Stomach (tissue), 9 donors: ENCODE measurements around the gene CAMKK2. TPM values are rescaled to one million over a fixed set of nuclear protein-coding genes. Genes with fewer than 3 reads are reported as not detected.

Experiments
- DNase-seq, 2 donors: peaks; one replicate each; pipeline versions ENCODE4 v3.0.0 to v3.0.0-alpha.2; 2013 to 2019
- H3K27ac ChIP-seq, 5 donors: fragments of 200-600 bp in 4 of 5; sonication (generic) in 4 of 5; one replicate each; pipeline ENCODE4 v1.5.1; 2013 to 2019; ENCODE audit warnings: mild to moderate bottlenecking in 1 of 5, moderate library complexity in 1 of 5
- H3K27me3 ChIP-seq, 3 donors: fragments of 200-600 bp; sonication (generic); one replicate each; pipeline ENCODE4 v1.5.1; 2017 to 2019; ENCODE audit warnings: mixed run types in 1 of 3
- H3K36me3 ChIP-seq, 4 donors: fragments of 200-600 bp; sonication (generic); 1 replicate in 3 of 4; 2 replicates in 1 of 4; pipeline ENCODE4 v1.5.1; 2016 to 2019
- H3K4me1 ChIP-seq, 4 donors: fragments of 200-600 bp; sonication (generic); one replicate each; pipeline ENCODE4 v1.5.1; 2016 to 2019
- H3K4me3 ChIP-seq, 4 donors: fragments of 200-600 bp; sonication (generic) in 3 of 4; one replicate each; pipeline ENCODE4 v1.5.1; 2016 to 2019; ENCODE audit warnings: mild to moderate bottlenecking in 1 of 4
- H3K9me3 ChIP-seq, 4 donors: fragments of 200-600 bp; sonication (generic); one replicate each; pipeline ENCODE4 v1.5.1; 2016 to 2019
- CTCF ChIP-seq, 7 experiments: fragments of 450-650 bp in 4 of 7; fragments of 200-600 bp in 3 of 7; sonication (generic) in 3 of 7; IDR thresholded peaks; one replicate each; pipeline ENCODE4 v1.5.1; 2016 to 2019; ENCODE audit warnings: antibody characterized with exemption in 7 of 7, control low read depth in 2 of 7, mild to moderate bottlenecking in 1 of 7
- EP300 ChIP-seq: sonication (generic); formaldehyde crosslinking; IDR thresholded peaks from one replicate; pipeline ENCODE4 v1.6.1; 2017; ENCODE audit warnings: antibody characterized with exemption
- POLR2A ChIP-seq, 4 donors: fragments of 450-650 bp; IDR thresholded peaks; one replicate each; pipeline ENCODE4 v1.6.1; 2016; ENCODE audit warnings: antibody characterized with exemption in 4 of 4, control low read depth in 2 of 4, mild to moderate bottlenecking in 1 of 4, moderate library complexity in 1 of 4
- POLR2AphosphoS5 ChIP-seq, 3 donors: sonication (generic); formaldehyde crosslinking; IDR thresholded peaks; one replicate each; pipeline ENCODE4 v1.6.1; 2016; ENCODE audit warnings: antibody characterized with exemption in 3 of 3
- WGBS, 5 donors: extraction: QIAGEN DNeasy Blood & Tissue Kit in 3 of 5; methylation state at CpG; one replicate each; pipeline versions ENCODE4 v1.1.5 to v1.1.7; 2013 to 2018; 5-methylcytosine and 5-hydroxymethylcytosine counted together
- intact Hi-C: fragments of 100-400 bp; cut with DNase I; formaldehyde crosslinking; loops from one replicate; pipeline ENCODE4 v1.15.1; 2023; ENCODE audit warnings: low total_unique reads
- polyA plus RNA-seq, 3 donors: library from polyadenylated mRNA; stranded (reverse); fragments of 200-250 nt; gene quantifications; one replicate each; pipeline ENCODE4 v1.2.3, GENCODE V29; 2013
- total RNA-seq, 5 donors: library from RNA; depleted of rRNA; stranded (reverse); fragments of >200 nt; gene quantifications; one replicate each; pipeline versions ENCODE4 v1.1.0 to v1.2.3, GENCODE V29; 2014 to 2016
- donor health status: healthy with polysubstance abuse.
- donor health status: Bipolar disorder and iron deficiency.
- donor health status: healthy.

Gene CAMKK2
- total and polyA plus RNA-seq, 8 donors: 14.9 to 46.4 (median 21.7) TPM

GRCh38 chr12:121216102-121216501 lies 80.4 kb downstream of the CAMKK2 start:
- Histone ChIP-seq H3K36me3 (peaks cover 4 to 38% (median 35%) of the 10 kb centered on the region in 4 donors), H3K9me3 (no peaks in the 10 kb centered on the region), H3K4me3 (no peak overlapping the region), H3K27ac (peak overlapping the region in 3 of 5 donors; percentile 70 to 90 (median 81)), H3K4me1 (peaks cover 50 to 69% (median 64%) of the 10 kb centered on the region in 4 donors), H3K27me3 (no peaks in the 10 kb centered on the region)
- DNase-seq: no peak
- TF ChIP-seq CTCF (IDR thresholded peaks at IDR 0.05): no peak
- no peak for TF ChIP-seq POLR2AphosphoS5 (IDR thresholded peaks at IDR 0.05)
- TF ChIP-seq EP300: no peak
- TF ChIP-seq POLR2A (IDR thresholded peaks at IDR 0.05): no peak
- intact Hi-C loops: no loop called here
- 88 to 95% (median 90%) methylated on average over 4 of the region's 4 CpGs for WGBS, 5 donors

- no peak for TF ChIP-seq EP300
- TF ChIP-seq POLR2AphosphoS5 (IDR thresholded peaks at IDR 0.05): peak in 1 of 3 donors; percentile 83
- TF ChIP-seq CTCF (IDR thresholded peaks at IDR 0.05): no peak
- H3K9me3 ChIP-seq: no peaks in the 10 kb centered on the region
- no peak overlapping the region for H3K4me3 ChIP-seq
- WGBS, 5 donors: 48 to 54% (median 50%) methylated on average over 13 to 14 of the region's 14 CpGs
- intact Hi-C loops: no loop called here
- H3K4me1 ChIP-seq: peaks cover 57 to 78% (median 72%) of the 10 kb centered on the region in 4 donors
- peaks cover 4 to 29% (median 26%) of the 10 kb centered on the region in 4 donors for H3K36me3 ChIP-seq
- DNase-seq: peak; percentile 59 to 83
- no peaks in the 10 kb centered on the region for H3K27me3 ChIP-seq
- peak overlapping the region; percentile 70 to 92 (median 83) for H3K27ac ChIP-seq
Observed at GRCh38 chr12:121214855-121215745, 81.4 kb downstream of the CAMKK2 start.

- Histone ChIP-seq H3K36me3 (peaks cover 4 to 27% (median 23%) of the 10 kb centered on the region in 4 donors), H3K27ac (peak overlapping the region; percentile 70 to 92 (median 83)), H3K4me3 (no peak overlapping the region), H3K9me3 (no peaks in the 10 kb centered on the region), H3K27me3 (no peaks in the 10 kb centered on the region), H3K4me1 (peaks cover 57 to 81% (median 73%) of the 10 kb centered on the region in 4 donors)
- WGBS, 5 donors: 70 to 74% (median 73%) methylated on average over 11 of the region's 11 CpGs
- intact Hi-C loops: no loop called here
- no peak for DNase-seq
- TF ChIP-seq POLR2A (IDR thresholded peaks at IDR 0.05): no peak
- TF ChIP-seq POLR2AphosphoS5 (IDR thresholded peaks at IDR 0.05): no peak
- no peak for TF ChIP-seq EP300
- no peak for TF ChIP-seq CTCF (IDR thresholded peaks at IDR 0.05)
Observed at GRCh38 chr12:121214166-121214777, 82.2 kb downstream of the CAMKK2 start.

GRCh38 chr12:121212875-121213274 lies 83.6 kb downstream of the CAMKK2 start:
- TF ChIP-seq POLR2A (IDR thresholded peaks at IDR 0.05) (no peak), POLR2AphosphoS5 (IDR thresholded peaks at IDR 0.05) (no peak), EP300 (no peak), CTCF (IDR thresholded peaks at IDR 0.05) (no peak)
- Histone ChIP-seq H3K4me1 (peaks cover 46 to 73% (median 65%) of the 10 kb centered on the region in 4 donors), H3K36me3 (peaks cover 0 to 13% (median 10%) of the 10 kb centered on the region in 4 donors), H3K4me3 (no peak overlapping the region), H3K27me3 (no peaks in the 10 kb centered on the region), H3K9me3 (no peaks in the 10 kb centered on the region), H3K27ac (peak overlapping the region in 1 of 5 donors; percentile 83)
- DNase-seq: no peak
- intact Hi-C loops: no loop called here
- WGBS, 5 donors: 87 to 93% (median 92%) methylated on average over 5 of the region's 5 CpGs
